GM18502 (cell line): ENCODE results near the gene OCSTAMP.

ENCODE experiments used
- ATAC-seq: cut with Tn5 transposase; IDR thresholded peaks from one replicate; pipeline ENCODE4 v1.9.1; 2021; ENCODE audit warnings: mild to moderate bottlenecking; ENCODE audit not compliant: unreplicated experiment, poor library complexity

OCSTAMP gene

GRCh38 chr20:46523696-46524328, 26.6 kb downstream of the OCSTAMP start:
- no peak for ATAC-seq

GRCh38 chr20:46523108-46523507, 27.3 kb downstream of the OCSTAMP start:
- ATAC-seq, result no peak

- no peak for ATAC-seq
Observed at GRCh38 chr20:46520976-46521579, 29.4 kb downstream of the OCSTAMP start.

- no peak for ATAC-seq
Observed at GRCh38 chr20:46520540-46520939, 29.9 kb downstream of the OCSTAMP start.

- ATAC-seq, result no peak
Observed at GRCh38 chr20:46519471-46520068, 30.9 kb downstream of the OCSTAMP start.

- ATAC-seq, result no peak
Observed at GRCh38 chr20:46512943-46513844, 37.3 kb downstream of the OCSTAMP start, which contains the start of gene ZNF334. Gene ZNF334, minus strand, starts transcription at chr20:46513559. Its CDS starts 1,457 bp downstream, at chr20:46512102.

GRCh38 chr20:46509523-46509922, 40.9 kb downstream of the OCSTAMP start:
- no peak for ATAC-seq

GRCh38 chr20:46507760-46508407, 42.6 kb downstream of the OCSTAMP start:
- ATAC-seq, result no peak

- no peak for ATAC-seq
Observed at GRCh38 chr20:46505506-46505905, 44.9 kb downstream of the OCSTAMP start.

- ATAC-seq, result no peak
Observed at GRCh38 chr20:46501961-46502360, 48.5 kb downstream of the OCSTAMP start.

GRCh38 chr20:46501337-46501942, 49.0 kb downstream of the OCSTAMP start:
- no peak for ATAC-seq

GRCh38 chr20:46494077-46494476, 56.4 kb downstream of the OCSTAMP start:
- ATAC-seq, result no peak

- no peak for ATAC-seq
Observed at GRCh38 chr20:46491354-46491753, 59.1 kb downstream of the OCSTAMP start.
